NOMO-1 treated with DMSO at 0.1 percent for 48 hours (cell line): Measurements from ENCODE around the gene NHERF1.

Experiments
- DNase-seq: peaks from one replicate; lab custom pipeline; 2025; ENCODE audit not compliant: unreplicated experiment; lab: John Stamatoyannopoulos, UW

The NHERF1 gene

GRCh38 chr17:74767111-74767516 is 18.7 kb downstream of the NHERF1 start:
- DNase-seq, result no peak

- no peak for DNase-seq
Measured at GRCh38 chr17:74768069-74768762, 19.8 kb downstream of the NHERF1 start.

- no peak for DNase-seq
Measured at GRCh38 chr17:74768763-74769114, 20.3 kb downstream of the NHERF1 start.

GRCh38 chr17:74769266-74769855 is 20.9 kb downstream of the NHERF1 start:
- no peak for DNase-seq

- no peak for DNase-seq
Measured at GRCh38 chr17:74769856-74770497, 21.5 kb downstream of the NHERF1 start.

GRCh38 chr17:74770498-74771318 is 22.3 kb downstream of the NHERF1 start:
- DNase-seq, result peak; percentile 55

- no peak for DNase-seq
Measured at GRCh38 chr17:74771319-74771914, 23.0 kb downstream of the NHERF1 start.

GRCh38 chr17:74772053-74772452 is 23.6 kb downstream of the NHERF1 start:
- DNase-seq, result no peak

GRCh38 chr17:74773414-74773813 is 25.0 kb downstream of the NHERF1 start:
- DNase-seq, result no peak

- DNase-seq, result no peak
Measured at GRCh38 chr17:74773871-74774286, 25.5 kb downstream of the NHERF1 start.

GRCh38 chr17:74775409-74776043 is 27.1 kb downstream of the NHERF1 start:
- no peak for DNase-seq

- DNase-seq, result peak; percentile 94
Measured at GRCh38 chr17:74776044-74776962, 27.9 kb downstream of the NHERF1 start, which contains the start of gene NAT9. Gene NAT9 (minus strand): TSS chr17:74776345. CDS start chr17:74775698, 647 bp downstream.

GRCh38 chr17:74776990-74777389 is 28.6 kb downstream of the NHERF1 start:
- peak; percentile 47 for DNase-seq

GRCh38 chr17:74777901-74778515 is 29.6 kb downstream of the NHERF1 start:
- peak; percentile 98 for DNase-seq

GRCh38 chr17:74778960-74779359 is 30.5 kb downstream of the NHERF1 start:
- peak; percentile 81 for DNase-seq

GRCh38 chr17:74779501-74779900 is 31.1 kb downstream of the NHERF1 start:
- no peak for DNase-seq

GRCh38 chr17:74779948-74780400 is 31.5 kb downstream of the NHERF1 start:
- peak; percentile 100 for DNase-seq

- DNase-seq, result peak; percentile 65
Measured at GRCh38 chr17:74780443-74781238, 32.2 kb downstream of the NHERF1 start.
